Measurements from ENCODE around the gene LGALS9.
"Not testable (repeated sequence)": the region's sequence is repeated elsewhere in the genome, so short reads cannot be mapped to it uniquely, and the experiment has no call there.

LGALS9 gene

DNA sequence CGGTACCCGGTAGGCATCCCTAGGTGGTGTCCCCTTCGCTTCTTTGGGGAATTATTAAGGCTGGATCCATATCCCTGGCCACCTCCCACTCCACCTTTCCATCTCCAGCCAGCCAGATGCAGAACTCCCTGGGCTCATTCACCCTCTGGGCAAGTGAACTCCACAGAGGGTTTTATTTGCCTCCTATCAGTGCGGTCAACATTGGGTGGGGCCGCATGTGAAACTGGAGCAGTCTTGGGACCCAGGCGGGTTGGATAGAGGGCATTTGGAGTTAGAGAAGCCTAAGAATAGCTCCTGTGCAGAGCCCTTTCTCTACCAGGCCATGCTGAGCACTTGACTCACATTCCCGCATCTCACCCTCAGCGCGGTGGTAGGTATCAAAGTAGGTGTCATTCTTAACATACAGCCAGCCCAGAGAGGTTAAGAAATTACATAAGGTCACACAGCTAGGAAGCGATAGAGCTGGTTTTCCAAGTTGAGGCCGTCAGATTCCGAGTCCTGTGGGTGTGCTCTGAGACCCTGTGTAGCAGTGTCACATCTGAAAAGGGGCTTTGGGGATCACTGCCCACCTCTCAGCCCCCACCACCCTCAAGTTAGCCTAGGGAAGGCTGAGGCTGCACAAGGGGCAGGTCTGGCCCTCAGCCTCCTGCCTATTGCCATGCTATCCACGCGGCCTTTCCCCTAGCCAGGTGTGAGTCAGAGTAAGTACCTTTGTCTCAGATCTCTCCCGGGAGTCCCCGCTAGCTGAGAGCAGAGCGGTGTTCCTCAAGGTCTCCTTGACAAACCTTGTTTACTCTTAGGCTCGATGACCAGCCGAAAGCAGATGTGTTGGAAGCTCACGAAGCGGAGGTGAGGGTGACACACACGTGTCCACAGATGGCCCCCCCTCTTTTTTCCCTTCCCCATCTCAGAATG lies 26.9 kb upstream of the LGALS9 start:
- DNase-seq = no peak

DNA sequence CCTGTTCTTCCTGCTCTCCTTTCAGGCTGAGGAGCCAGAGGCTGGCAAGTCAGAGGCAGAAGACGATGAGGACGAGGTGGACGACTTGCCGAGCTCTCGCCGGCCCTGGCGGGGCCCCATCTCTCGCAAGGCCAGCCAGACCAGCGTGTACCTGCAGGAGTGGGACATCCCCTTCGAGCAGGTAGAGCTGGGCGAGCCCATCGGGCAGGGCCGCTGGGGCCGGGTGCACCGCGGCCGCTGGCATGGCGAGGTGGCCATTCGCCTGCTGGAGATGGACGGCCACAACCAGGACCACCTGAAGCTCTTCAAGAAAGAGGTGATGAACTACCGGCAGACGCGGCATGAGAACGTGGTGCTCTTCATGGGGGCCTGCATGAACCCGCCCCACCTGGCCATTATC lies 25.6 kb upstream of the LGALS9 start:
- no peak for DNase-seq

GRCh38 chr17:27607521-27608091 lies 23.4 kb upstream of the LGALS9 start:
- DNase-seq = no peak

DNA sequence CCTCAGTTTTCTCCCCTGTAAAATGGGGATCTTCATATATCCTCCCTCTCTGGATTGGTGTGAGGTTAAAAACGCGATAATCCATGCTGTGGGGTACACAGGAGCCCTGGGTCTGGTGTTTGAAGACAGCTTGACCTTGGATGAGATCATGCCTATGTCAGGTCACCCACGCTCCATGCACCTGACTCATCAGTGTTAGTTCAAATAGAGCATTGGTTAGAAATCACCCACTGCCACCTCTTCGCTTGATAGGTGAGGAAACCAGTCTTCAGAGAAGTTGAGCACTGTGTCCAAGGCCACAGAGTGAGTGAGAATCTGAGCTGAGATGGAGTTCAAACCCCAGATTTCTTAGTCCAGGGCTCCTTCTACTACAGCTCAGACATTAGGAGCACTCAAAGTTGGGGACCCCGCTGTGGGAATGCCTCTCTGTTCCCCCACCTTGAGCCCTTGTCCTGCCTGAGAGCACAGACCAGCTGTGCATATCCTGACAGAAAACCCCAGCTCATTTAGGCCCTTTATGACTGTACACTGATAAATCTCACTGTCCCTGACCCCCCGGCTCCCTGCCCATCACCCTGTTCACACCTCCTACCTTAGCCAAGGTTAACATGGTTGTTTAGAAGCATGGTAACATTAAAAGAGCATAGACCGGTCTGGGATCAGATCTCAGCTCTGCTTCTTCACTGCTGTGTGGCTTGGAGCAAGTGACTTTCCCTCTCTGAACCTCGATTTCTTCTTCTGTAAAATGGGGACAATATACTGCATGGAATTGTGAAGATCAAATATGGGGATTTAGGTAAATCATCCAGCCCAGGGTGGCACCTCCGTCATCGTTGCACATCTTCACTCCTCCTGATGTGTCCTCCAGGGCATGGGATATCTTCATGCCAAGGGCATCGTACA lies 22.4 kb upstream of the LGALS9 start:
- DNase-seq = no peak

DNA sequence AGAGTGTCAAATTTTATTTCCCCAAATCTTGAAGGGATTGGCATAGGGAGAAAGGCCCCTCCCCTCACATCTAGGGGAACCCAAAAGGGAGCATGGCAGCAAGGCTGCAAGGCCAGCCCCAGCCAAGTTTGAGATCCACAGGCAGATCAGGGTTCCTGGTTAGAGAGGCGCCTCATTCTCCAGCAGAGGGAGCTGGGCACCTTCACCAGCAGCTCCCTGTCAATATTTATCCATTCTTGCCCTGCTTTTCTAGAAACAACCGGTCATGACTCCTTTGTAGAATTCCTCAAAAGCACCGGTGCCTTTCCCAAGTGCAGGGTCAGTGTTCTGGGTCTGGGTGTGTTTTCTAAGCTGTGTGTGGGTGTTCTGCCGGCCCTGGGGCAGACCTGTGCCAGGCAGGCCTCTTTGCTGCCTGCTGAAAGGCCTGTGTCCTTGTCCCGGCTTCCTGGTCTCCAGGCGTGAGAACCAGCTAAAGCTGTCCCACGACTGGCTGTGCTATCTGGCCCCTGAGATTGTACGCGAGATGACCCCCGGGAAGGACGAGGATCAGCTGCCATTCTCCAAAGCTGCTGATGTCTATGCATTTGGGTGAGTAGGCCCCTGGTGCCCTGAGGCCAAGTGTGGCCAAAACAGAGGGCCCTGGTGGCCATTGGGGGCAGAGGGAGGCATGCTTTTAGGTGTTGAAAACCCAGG lies 21.2 kb upstream of the LGALS9 start:
- no peak for DNase-seq

DNA sequence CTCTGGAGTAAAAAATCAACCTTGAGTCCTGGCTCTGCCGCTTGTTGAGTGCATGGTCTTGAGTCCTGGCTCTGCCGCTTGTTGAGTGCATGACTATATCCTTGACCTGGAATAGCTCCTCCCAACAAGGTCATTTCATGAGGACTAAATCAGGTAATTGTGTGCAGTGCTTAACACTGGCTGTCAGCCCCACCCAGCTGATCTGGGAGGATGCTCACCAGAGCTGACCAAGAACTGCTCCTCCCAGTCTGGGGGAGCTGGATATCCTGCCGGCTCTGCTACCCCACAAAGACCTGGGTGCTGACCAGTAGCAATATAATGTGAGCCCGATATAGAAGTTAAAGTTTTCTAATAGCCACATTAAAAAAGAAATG lies 20.7 kb upstream of the LGALS9 start:
- DNase-seq = no peak

DNA sequence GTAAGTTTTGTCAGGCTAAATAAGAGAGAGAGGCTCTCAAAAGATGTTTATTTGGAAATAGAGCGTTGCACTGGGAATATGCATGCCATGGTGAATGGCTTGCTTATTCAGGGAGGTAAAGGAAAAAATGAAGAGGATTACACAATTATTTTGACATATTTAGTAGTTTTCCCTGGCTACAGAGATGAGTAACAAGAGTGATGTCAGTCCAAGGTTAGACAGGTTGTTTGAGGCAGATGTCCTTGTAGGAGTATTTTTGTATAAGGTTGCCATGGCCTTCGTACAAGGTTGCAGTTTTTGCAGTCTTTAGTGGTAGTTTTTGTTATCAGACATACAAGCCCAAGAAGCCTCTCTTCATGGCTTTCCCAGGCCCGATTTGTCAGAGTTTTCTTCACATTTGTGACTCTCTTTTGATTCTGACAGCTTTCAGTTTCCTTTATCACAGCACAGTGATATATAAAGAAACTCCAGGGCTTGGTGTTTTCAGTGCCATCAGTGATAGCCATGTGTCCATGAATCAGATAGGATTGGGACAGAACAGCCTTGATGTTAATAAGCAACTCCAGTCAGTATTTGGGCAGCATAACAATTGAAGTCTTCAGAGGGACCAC lies 18.7 kb upstream of the LGALS9 start:
- no peak for DNase-seq

- no peak for DNase-seq
These were observed 17.6 kb upstream of the LGALS9 start for GRCh38 chr17:27613433-27613832.

GRCh38 chr17:27615121-27615520 lies 15.9 kb upstream of the LGALS9 start:
- no peak for DNase-seq

- no peak for DNase-seq
These were observed 14.6 kb upstream of the LGALS9 start for GRCh38 chr17:27616414-27616813.

- DNase-seq = no peak
These were observed 12.6 kb upstream of the LGALS9 start for GRCh38 chr17:27618417-27618816.

DNA sequence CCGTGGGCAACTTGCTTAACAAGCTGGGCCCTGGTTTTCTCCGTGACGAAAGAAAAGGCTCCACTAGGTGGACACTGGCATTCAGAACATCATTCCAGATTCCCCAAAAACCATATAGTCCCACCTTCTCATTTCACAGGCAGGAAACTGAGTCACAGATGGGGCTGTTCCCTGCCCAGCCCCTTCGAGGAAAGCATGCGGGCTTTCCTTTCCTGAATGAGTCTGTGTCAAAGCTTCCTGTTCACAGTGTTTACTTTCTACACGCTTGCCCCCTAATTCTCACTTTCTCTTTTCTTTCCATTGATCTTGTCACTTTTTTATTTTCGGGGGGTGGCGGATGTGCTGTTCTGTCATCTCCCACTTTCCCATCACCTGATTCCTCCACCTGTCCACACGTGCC lies 10.3 kb upstream of the LGALS9 start:
- DNase-seq = no peak

GRCh38 chr17:27621536-27621935 lies 9.5 kb upstream of the LGALS9 start:
- DNase-seq = no peak

- no peak for DNase-seq
These were observed 8.9 kb upstream of the LGALS9 start for GRCh38 chr17:27621942-27622559.

DNA sequence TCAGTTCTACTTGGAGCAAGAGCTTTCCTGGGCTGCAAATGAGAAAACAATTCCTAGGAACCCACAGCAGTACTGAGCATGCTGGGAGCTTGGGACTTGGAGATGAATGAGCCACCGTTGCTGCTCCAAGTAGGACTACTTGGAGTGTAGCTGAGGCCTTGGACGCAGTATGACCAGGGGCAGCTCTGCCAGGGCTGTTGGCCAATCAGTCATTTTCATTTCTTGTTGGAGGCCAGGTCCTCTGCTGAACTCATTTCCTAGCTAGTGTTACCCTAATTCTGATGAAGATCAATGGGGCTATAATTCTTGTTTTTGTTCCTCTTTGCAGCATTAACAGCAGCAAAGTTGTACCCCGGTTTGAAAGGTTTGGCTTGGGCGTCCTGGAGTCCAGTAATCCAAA lies 8.0 kb upstream of the LGALS9 start:
- no peak for DNase-seq

GRCh38 chr17:27623614-27624013 lies 7.4 kb upstream of the LGALS9 start:
- DNase-seq = no peak

GRCh38 chr17:27624539-27624938 lies 6.4 kb upstream of the LGALS9 start:
- DNase-seq = no peak

- DNase-seq = no peak
These were observed 5.1 kb upstream of the LGALS9 start for GRCh38 chr17:27625856-27626255.

GRCh38 chr17:27627514-27627913 lies 3.5 kb upstream of the LGALS9 start:
- no peak for DNase-seq

DNA sequence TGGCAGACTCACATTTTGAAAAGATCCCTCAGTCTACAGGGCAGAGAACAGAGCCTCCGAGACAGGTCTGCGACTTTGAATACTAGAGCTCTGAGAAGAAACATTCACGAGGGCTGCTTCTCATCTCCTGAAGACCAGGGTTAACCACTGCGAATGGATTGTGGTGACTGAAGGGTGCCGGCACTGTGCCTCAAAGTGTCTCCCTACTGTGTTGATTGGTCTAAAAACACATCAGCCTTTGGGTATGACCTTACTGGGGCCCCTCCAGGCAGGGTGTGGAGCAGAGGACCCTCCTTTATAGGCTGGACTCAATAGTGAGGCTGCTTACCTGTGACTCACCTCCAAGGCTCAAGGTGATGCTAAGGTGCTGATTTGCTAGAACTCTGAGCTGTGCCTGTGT lies 2.6 kb upstream of the LGALS9 start:
- no peak for DNase-seq

DNA sequence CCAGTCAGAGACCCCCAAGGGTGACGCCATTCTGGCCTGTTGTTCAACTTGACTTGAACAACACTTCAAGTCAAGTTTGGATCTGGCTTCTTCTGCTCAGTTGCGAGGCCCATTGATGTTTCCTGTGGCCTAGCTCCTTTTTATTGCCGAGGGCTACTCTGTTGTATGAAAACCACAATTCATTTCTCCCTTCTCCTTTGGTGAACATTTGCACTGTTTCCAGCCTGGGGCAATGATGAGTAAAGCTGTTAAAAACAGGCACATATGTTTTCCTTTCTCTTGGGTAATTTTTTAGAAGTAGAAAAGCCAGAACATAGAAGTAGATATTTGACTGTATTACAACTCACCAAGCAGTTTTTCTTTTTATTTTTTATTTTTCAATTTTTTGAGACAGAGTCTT lies 1.7 kb upstream of the LGALS9 start:
- DNase-seq = not testable (repeated sequence)

DNA sequence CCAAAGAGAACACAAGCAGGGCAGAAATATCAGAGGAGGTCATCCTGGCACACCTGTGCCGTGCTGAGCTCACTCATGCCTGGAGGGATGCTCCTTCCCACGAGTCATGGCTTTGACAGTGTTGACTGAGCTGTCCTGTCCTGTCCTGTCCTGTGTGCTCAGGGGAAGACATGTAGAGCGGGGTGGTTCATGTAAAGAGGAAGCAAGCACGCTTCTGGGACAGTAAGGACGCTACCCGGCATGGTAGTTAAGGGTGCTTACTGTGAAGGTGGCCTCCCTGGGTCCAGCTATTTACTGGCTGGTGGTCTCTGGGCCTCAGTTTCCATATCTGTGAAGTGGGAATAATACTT lies 398 bp downstream of the LGALS9 start:
- no peak for DNase-seq
